H1 (cell line): ENCODE data around the gene RPAP3. TPM values are rescaled to one million over a fixed set of nuclear protein-coding genes. Genes with fewer than 3 reads are reported as not detected.

Source experiments
- CTCF ChIA-PET: fragments of 300-600 bp; sonication (Branson Sonifier 250); formaldehyde crosslinking; loops from one replicate; lab custom pipeline; 2021; ENCODE audit not compliant: partially characterized antibody; lab: Charles Lee
- POLR2A ChIA-PET: fragments of 300-600 bp; sonication (Branson Sonifier 250); formaldehyde crosslinking; loops from one replicate; lab custom pipeline; 2021; ENCODE audit warnings: inconsistent platforms; ENCODE audit not compliant: partially characterized antibody; lab: Charles Lee
- DNase-seq, 2 experiments: peaks; one replicate each; pipeline versions ENCODE4 v3.0.0 to v3.0.0-alpha.2; 2010 to 2022; ENCODE audit warnings: low spot score in 2 of 2, low read depth in 1 of 2, mixed read lengths in 1 of 2
- FAIRE-seq: peaks from 2 replicates; lab custom pipeline; 2011; peaks lifted over from hg19 to GRCh38; lab: Jason Lieb, UNC
- H2AFZ ChIP-seq: 2 replicates; pipeline ENCODE4 v1.8.1; 2012; ENCODE audit warnings: low read length, inconsistent platforms
- H2AK5ac ChIP-seq: 2 replicates; pipeline ENCODE4 v1.6.1; 2013; ENCODE audit warnings: low read depth, low read length
- H2BK120ac ChIP-seq: replicated peaks from 2 replicates; pipeline ENCODE3; 2013; ENCODE audit warnings: low read depth, low read length, inconsistent platforms
- H2BK12ac ChIP-seq: 2 replicates; pipeline ENCODE4 v1.6.1; 2013; ENCODE audit warnings: low read depth, low read length
- H2BK15ac ChIP-seq: 2 replicates; pipeline ENCODE4 v1.6.1; 2013; ENCODE audit warnings: low read length
- H2BK20ac ChIP-seq: 2 replicates; pipeline ENCODE4 v1.6.1; 2013; ENCODE audit warnings: low read length
- H2BK5ac ChIP-seq: 2 replicates; pipeline ENCODE4 v1.6.1; 2013; ENCODE audit warnings: low read depth, low read length
- H3K14ac ChIP-seq: 2 replicates; pipeline ENCODE4 v1.6.1; 2013; ENCODE audit warnings: inconsistent platforms; ENCODE audit not compliant: insufficient read length
- H3K18ac ChIP-seq: 2 replicates; pipeline ENCODE4 v1.6.1; 2013; ENCODE audit warnings: low read length; ENCODE audit errors: extremely low read depth
- H3K23ac ChIP-seq: 2 replicates; pipeline ENCODE4 v1.6.1; 2013; ENCODE audit warnings: inconsistent platforms; ENCODE audit not compliant: insufficient read length
- H3K23me2 ChIP-seq: 2 replicates; pipeline ENCODE4 v1.6.1; 2013; ENCODE audit warnings: low read depth, low read length
- H3K27ac ChIP-seq: 2 replicates; pipeline ENCODE4 v1.6.1; 2011; ENCODE audit warnings: low read depth, low read length, inconsistent platforms
- H3K27me3 ChIP-seq, 4 experiments: replicated peaks in 1 of 4; 1 replicate in 1 of 4; 2 replicates in 3 of 4; pipeline versions ENCODE4 v1.6.1 to v1.8.1; 2011 to 2013; ENCODE audit warnings: low read length in 3 of 4, mild to moderate bottlenecking in 3 of 4, inconsistent platforms in 2 of 4, mixed read lengths in 2 of 4, moderate library complexity in 1 of 4; ENCODE audit not compliant: control insufficient read depth in 3 of 4, insufficient read depth in 3 of 4; ENCODE audit errors: extremely low read depth in 1 of 4
- H3K36me3 ChIP-seq, 4 experiments: 2 replicates each; pipeline versions ENCODE4 v1.6.1 to v1.8.1; 2011 to 2013; ENCODE audit warnings: mild to moderate bottlenecking in 4 of 4, low read length in 3 of 4, moderate library complexity in 2 of 4, control low read depth in 1 of 4, inconsistent platforms in 1 of 4; ENCODE audit not compliant: insufficient read depth in 4 of 4, control insufficient read depth in 2 of 4
- H3K4ac ChIP-seq: replicated peaks from 2 replicates; pipeline ENCODE3; 2013; ENCODE audit warnings: low read length, low read depth, mixed read lengths, inconsistent platforms; ENCODE audit not compliant: insufficient read length
- H3K4me1 ChIP-seq, 4 experiments: replicated peaks in 1 of 4; 1 replicate in 1 of 4; 2 replicates in 3 of 4; pipeline versions ENCODE4 v1.6.1 to v1.8.1; 2011 to 2013; ENCODE audit warnings: low read length in 3 of 4, inconsistent platforms in 2 of 4, mixed read lengths in 1 of 4; ENCODE audit not compliant: insufficient read depth in 4 of 4, control insufficient read depth in 3 of 4
- H3K4me2 ChIP-seq, 2 experiments: 2 replicates each; pipeline versions ENCODE4 v1.6.1 to v1.8.1; 2011 to 2013; ENCODE audit warnings: low read depth in 2 of 2, low read length in 2 of 2, control low read depth in 1 of 2, inconsistent platforms in 1 of 2, mild to moderate bottlenecking in 1 of 2; ENCODE audit not compliant: insufficient read depth in 1 of 2
- H3K4me3 ChIP-seq, 4 experiments: fragments of 200-600, 300-600 bp in 1 of 4; sonication (generic), shearing (Covaris generic), sonication (Bioruptor Twin) in 1 of 4; 2 replicates each; pipeline versions ENCODE4 v1.5.1 to v1.8.1; 2011 to 2016; ENCODE audit warnings: low read length in 4 of 4, low read depth in 3 of 4, control low read depth in 2 of 4, inconsistent platforms in 2 of 4, mild to moderate bottlenecking in 2 of 4, mixed read lengths in 1 of 4, moderate library complexity in 1 of 4; ENCODE audit not compliant: insufficient read depth in 2 of 4; ENCODE audit errors: extremely low read depth in 1 of 4
- H3K56ac ChIP-seq: replicated peaks from 2 replicates; pipeline ENCODE3; 2013; ENCODE audit warnings: low read depth, mild to moderate bottlenecking, mixed read lengths, low read length, inconsistent platforms; ENCODE audit not compliant: insufficient read length
- H3K79me1 ChIP-seq: 2 replicates; pipeline ENCODE4 v1.6.1; 2013; ENCODE audit warnings: low read depth, low read length, control low read depth
- H3K79me2 ChIP-seq, 2 experiments: 2 replicates each; pipeline versions ENCODE4 v1.6.1 to v1.8.1; 2012 to 2013; ENCODE audit warnings: low read length in 2 of 2, mild to moderate bottlenecking in 2 of 2, inconsistent platforms in 1 of 2; ENCODE audit not compliant: insufficient read depth in 2 of 2, control insufficient read depth in 1 of 2
- H3K9ac ChIP-seq, 4 experiments: replicated peaks in 1 of 4; 1 replicate in 1 of 4; 2 replicates in 3 of 4; pipeline versions ENCODE4 v1.6.1 to v1.8.1; 2011 to 2013; ENCODE audit warnings: low read depth in 3 of 4, low read length in 3 of 4, control low read depth in 2 of 4, mild to moderate bottlenecking in 2 of 4, moderate library complexity in 2 of 4, inconsistent platforms in 1 of 4; ENCODE audit errors: extremely low read depth in 1 of 4
- H3K9me3 ChIP-seq, 2 experiments: 2 replicates each; pipeline versions ENCODE4 v1.6.1 to v1.8.1; 2012 to 2013; ENCODE audit warnings: mild to moderate bottlenecking in 2 of 2, moderate library complexity in 2 of 2, control low read depth in 1 of 2, inconsistent platforms in 1 of 2, low read depth in 1 of 2, low read length in 1 of 2, mixed read lengths in 1 of 2; ENCODE audit not compliant: insufficient read depth in 2 of 2
- H4K20me1 ChIP-seq, 2 experiments: replicated peaks in 1 of 2; 2 replicates each; pipeline versions ENCODE3 to v1.8.1; 2011 to 2013; ENCODE audit warnings: inconsistent platforms in 2 of 2, low read length in 2 of 2, mild to moderate bottlenecking in 1 of 2; ENCODE audit not compliant: insufficient read depth in 2 of 2, control insufficient read depth in 1 of 2
- H4K5ac ChIP-seq: 2 replicates; pipeline ENCODE4 v1.6.1; 2013; ENCODE audit warnings: low read length, low read depth, mixed read lengths, inconsistent platforms; ENCODE audit not compliant: insufficient read length
- H4K8ac ChIP-seq: 2 replicates; pipeline ENCODE4 v1.8.0; 2013; ENCODE audit warnings: mild to moderate bottlenecking, moderate library complexity, low read length, inconsistent platforms; ENCODE audit not compliant: insufficient read depth; ENCODE audit errors: extremely low read depth
- H4K91ac ChIP-seq: replicated peaks from 2 replicates; pipeline ENCODE3; 2013; ENCODE audit warnings: low read length, mixed read lengths, inconsistent platforms; ENCODE audit not compliant: insufficient read length
- CHD2 ChIP-seq: IDR thresholded peaks from 2 replicates; pipeline ENCODE4 v1.6.1; 2012; ENCODE audit warnings: low read length, improper control_type of control experiment
- WGBS, 2 experiments: shearing (Covaris generic) in 1 of 2; methylation state at CpG; one replicate each; pipeline versions ENCODE4 v1.1.6 to v1.1.7; 2013 to 2015; ENCODE audit warnings: low lambda C conversion rate in 2 of 2, mixed read lengths in 2 of 2, inconsistent platforms in 1 of 2, low coverage in 1 of 2, missing lambda C conversion rate in 1 of 2; ENCODE audit not compliant: insufficient replicate concordance in 2 of 2, insufficient coverage in 1 of 2, insufficient read length in 1 of 2; ENCODE audit errors: extremely low coverage in 1 of 2, missing lambda C conversion rate in 1 of 2; 5-methylcytosine and 5-hydroxymethylcytosine counted together
- polyA plus RNA-seq, 7 experiments: library from polyadenylated mRNA; depleted of rRNA in 3 of 7; stranded (reverse) in 5 of 7; unstranded in 2 of 7; fragments of >200 nt in 5 of 7; fragments of 200-250 nt in 2 of 7; gene quantifications; 1 replicate in 5 of 7; 2 replicates in 1 of 7; 4 replicates in 1 of 7; pipeline versions ENCODE4 v1.2.1 to v1.2.3, GENCODE V29; 2011 to 2013; ENCODE audit warnings: missing spikeins in 2 of 7, mixed read lengths in 2 of 7
- total RNA-seq: library from RNA; stranded (reverse); fragmentation: NEBNext Ultra II Directional; extraction: Animal tissue kit (Norgen Biotek cat#: 25700); gene quantifications from 2 replicates; pipeline ENCODE4 v1.2.1, GENCODE V29; 2021

RPAP3 gene
- total and polyA plus RNA-seq, 2 of the 8 experiments (the other 6 are each of a cell fraction or from before 2014, with no cell fraction given), result 6.4 to 60.5 TPM

- H3K9me3 ChIP-seq, result no peaks in the 10 kb centered on the region
- H3K4me1 ChIP-seq, result peaks cover 3 to 19% (median 11%) of the 10 kb centered on the region in 4 experiments
- no peak overlapping the region for H2BK12ac ChIP-seq
- no peak overlapping the region for H3K4me2 ChIP-seq
- ChIA-PET CTCF (interaction anchor here (1.1 to 64.6 kb wide), 7 partner anchors 11 to 123 kb away, joined by 3 to 2442 read pairs (median 15); partner anchors contain the start of genes RAPGEF3 and SLC48A1), POLR2A (interaction anchor here (0.5 to 1.8 kb wide), 8 partner anchors 9 to 373 kb away, joined by 3 to 7 read pairs (median 4); partner anchors contain the start of genes RPAP3, SENP1 and SLC48A1)
- H3K27me3 ChIP-seq, result peaks cover 0 to 2% (median 0%) of the 10 kb centered on the region in 4 experiments; a peak in 1 of 7 replicates
- H3K56ac ChIP-seq, result no peak overlapping the region
- no peaks in the 10 kb centered on the region for H3K79me2 ChIP-seq
- H3K23me2 ChIP-seq, result no peaks in the 10 kb centered on the region
- no peak overlapping the region for H2BK120ac ChIP-seq
- no peaks in the 10 kb centered on the region for H4K20me1 ChIP-seq
- H3K14ac ChIP-seq, result no peak overlapping the region
- no peak overlapping the region for H2BK5ac ChIP-seq
- H2BK15ac ChIP-seq, result no peak overlapping the region
- H3K18ac ChIP-seq, result no peak overlapping the region
- no peak overlapping the region for H4K91ac ChIP-seq
- no peaks in the 10 kb centered on the region for H3K36me3 ChIP-seq
- no peak overlapping the region for H3K9ac ChIP-seq
- no peak overlapping the region for H3K23ac ChIP-seq
- H4K5ac ChIP-seq, result no peak overlapping the region
- H3K27ac ChIP-seq, result no peak overlapping the region
- DNase-seq (no peak), FAIRE-seq (no peak)
- H2AFZ ChIP-seq, result no peak overlapping the region
- H4K8ac ChIP-seq, result no peak overlapping the region
- H3K4me3 ChIP-seq, result no peak overlapping the region
- no peak overlapping the region for H3K4ac ChIP-seq
- H3K79me1 ChIP-seq, result no peaks in the 10 kb centered on the region
- no peak overlapping the region for H2BK20ac ChIP-seq
- H2AK5ac ChIP-seq, result no peak overlapping the region
- 95% methylated on average over 2 of the region's 2 CpGs; no CpG with 5 or more reads in 1 of the 2 experiments for WGBS, 2 experiments
- TF ChIP-seq CHD2, result no peak
Measured at GRCh38 chr12:47732504-47732903, 26.7 kb upstream of the RPAP3 start.
